ENCODE data around the gene LRRC14B.

GRCh38 chr5:153256-153655 is 38.0 kb upstream of the LRRC14B start:
- no peak for TF ChIP-seq EZH2 (IDR thresholded peaks at IDR 0.05; ENCODE audit: insufficient read depth, poor library complexity, severe bottlenecking)
- TF ChIP-seq EZH2phosphoT487 (IDR thresholded peaks at IDR 0.05; ENCODE audit: insufficient read depth, low read depth), result no peak
